Right lobe of liver (tissue), 6 donors: ENCODE results near the gene RPRD1A. TPM values are rescaled to one million over a fixed set of nuclear protein-coding genes. Genes with fewer than 3 reads are reported as not detected.
A peak's percentile ranks its signal among the peaks of the same experiment; 100 is the strongest.
"Not testable (repeated sequence)": the region's sequence is repeated elsewhere in the genome, so short reads cannot be mapped to it uniquely, and the experiment has no call there.

Experiments
- ATAC-seq, 4 donors: fragments of 200-7000 bp; cut with Tn5 transposase; one replicate each; pipeline ENCODE4 v1.9.1; 2020; ENCODE audit warnings: mild to moderate bottlenecking in 4 of 4, moderate library complexity in 4 of 4
- DNase-seq, 3 donors: peaks; one replicate each; pipeline ENCODE4 v3.0.0-alpha.2; 2020
- H3K27ac ChIP-seq, 3 donors: fragments of 200-600 bp; one replicate each; pipeline ENCODE4 v1.8.0; 2022
- H3K27me3 ChIP-seq, 2 donors: fragments of 200-600 bp; one replicate each; pipeline ENCODE4 v1.8.0; 2022
- H3K36me3 ChIP-seq, 4 donors: fragments of 200-600 bp; sonication (generic) in 1 of 4; one replicate each; pipeline versions ENCODE4 v1.5.1 to v1.8.0; 2017 to 2022; ENCODE audit warnings: control low read depth in 1 of 4
- H3K4me1 ChIP-seq, 4 donors: fragments of 200-600 bp; sonication (generic) in 1 of 4; one replicate each; pipeline versions ENCODE4 v1.5.1 to v1.8.0; 2017 to 2022; ENCODE audit warnings: control low read depth in 1 of 4
- H3K4me3 ChIP-seq, 3 donors: fragments of 200-600 bp; one replicate each; pipeline ENCODE4 v1.8.0; 2022
- H3K9me3 ChIP-seq, 4 donors: fragments of 200-600 bp; sonication (generic) in 1 of 4; one replicate each; pipeline versions ENCODE4 v1.5.1 to v1.8.0; 2017 to 2022; ENCODE audit warnings: control low read depth in 1 of 4
- CTCF ChIP-seq, 4 donors: fragments of 200-600 bp in 3 of 4; fragments of 450-650 bp in 1 of 4; IDR thresholded peaks; one replicate each; pipeline versions ENCODE4 v1.5.1 to v1.8.0; 2016 to 2022; ENCODE audit warnings: antibody characterized with exemption in 4 of 4, mild to moderate bottlenecking in 2 of 4
- POLR2A ChIP-seq: fragments of 450-650 bp; IDR thresholded peaks from one replicate; pipeline ENCODE4 v1.6.1; 2017; ENCODE audit warnings: antibody characterized with exemption, mild to moderate bottlenecking
- WGBS: methylation state at CpG from one replicate; pipeline ENCODE4 v1.1.6; 2018; ENCODE audit warnings: low coverage, low lambda C conversion rate; ENCODE audit not compliant: insufficient coverage; ENCODE audit errors: missing lambda C conversion rate; 5-methylcytosine and 5-hydroxymethylcytosine counted together
- intact Hi-C, 2 donors: fragments of 100-400 bp; cut with DNase I; formaldehyde crosslinking; loops; one replicate each; pipeline versions ENCODE4 v1.11.2 to v1.14.1; 2022
- total RNA-seq, 6 experiments: library from RNA; depleted of rRNA in 2 of 6; stranded (reverse); fragments of >200 nt in 2 of 6; fragmentation: NEBNext Ultra II Directional in 3 of 6; extraction: Animal tissue kit (Norgen Biotek cat#: 25700) in 3 of 6; gene quantifications; one replicate each; pipeline versions ENCODE4 v1.1.0 to v1.2.4, GENCODE V29; 2016 to 2023
- donor health status: DM: no; HTN: yes; CAD: no.
- donor health status: DM: no; HTN: no; CAD: no.
- donor health status: DM: no; HTN: no; CAD: no.
- donor health status: DM: no; HTN: yes; CAD: no.
- donor health status: DM: no; HTN: yes; CAD: no.

Gene RPRD1A
- total RNA-seq, 6 experiments from 2014 or later, result 14.4 to 28.6 (median 20.9) TPM

GRCh38 chr18:36089001-36089400 lies 21.6 kb upstream of the RPRD1A start:
- TF ChIP-seq POLR2A, result no peak
- TF ChIP-seq CTCF (IDR thresholded peaks at IDR 0.05), result no peak
- Histone ChIP-seq H3K9me3 (no peaks in the 10 kb centered on the region), H3K4me1 (no peaks in the 10 kb centered on the region), H3K36me3 (no peaks in the 10 kb centered on the region), H3K4me3 (no peak overlapping the region), H3K27me3 (no peaks in the 10 kb centered on the region), H3K27ac (no peak overlapping the region)
- ATAC-seq (no peak), DNase-seq (no peak)
- WGBS, result 76% methylated on average over 6 of the region's 6 CpGs
- intact Hi-C loops, result no loop called here

GRCh38 chr18:36088256-36088655 lies 20.9 kb upstream of the RPRD1A start:
- TF ChIP-seq CTCF (IDR thresholded peaks at IDR 0.05) (no peak), POLR2A (no peak)
- WGBS, result 50% methylated on average over 2 of the region's 2 CpGs
- DNase-seq (no peak), ATAC-seq (no peak)
- no peak overlapping the region for H3K4me3 ChIP-seq
- H3K36me3 ChIP-seq, result no peaks in the 10 kb centered on the region
- H3K4me1 ChIP-seq, result no peaks in the 10 kb centered on the region
- intact Hi-C loops, result no loop called here
- H3K27me3 ChIP-seq, result no peaks in the 10 kb centered on the region
- H3K9me3 ChIP-seq, result no peaks in the 10 kb centered on the region
- H3K27ac ChIP-seq, result no peak overlapping the region

- Histone ChIP-seq H3K27ac (no peak overlapping the region), H3K27me3 (no peaks in the 10 kb centered on the region), H3K4me1 (no peaks in the 10 kb centered on the region), H3K36me3 (no peaks in the 10 kb centered on the region), H3K9me3 (no peaks in the 10 kb centered on the region), H3K4me3 (no peak overlapping the region)
- TF ChIP-seq POLR2A (no peak), CTCF (IDR thresholded peaks at IDR 0.05) (no peak)
- intact Hi-C loops, result no loop called here
- 72% methylated on average over 5 of the region's 8 CpGs for WGBS
- DNase-seq, result no peak
- ATAC-seq, result no peak
These were observed 18.8 kb upstream of the RPRD1A start for GRCh38 chr18:36086186-36086585.

- DNase-seq (no peak), ATAC-seq (peak in 1 of 4 donors; percentile 36)
- Histone ChIP-seq H3K36me3 (no peaks in the 10 kb centered on the region), H3K27ac (no peak overlapping the region), H3K27me3 (no peaks in the 10 kb centered on the region), H3K4me1 (no peaks in the 10 kb centered on the region), H3K4me3 (no peak overlapping the region), H3K9me3 (no peaks in the 10 kb centered on the region)
- TF ChIP-seq CTCF (IDR thresholded peaks at IDR 0.05) (no peak), POLR2A (no peak)
- intact Hi-C loops, result no loop called here
- no CpG with 5 or more reads among the region's 4 CpGs for WGBS
These were observed 17.8 kb upstream of the RPRD1A start for GRCh38 chr18:36085195-36085594.

GRCh38 chr18:36083729-36084128 lies 16.4 kb upstream of the RPRD1A start:
- Histone ChIP-seq H3K9me3 (no peaks in the 10 kb centered on the region), H3K36me3 (no peaks in the 10 kb centered on the region), H3K4me1 (no peaks in the 10 kb centered on the region), H3K27ac (no peak overlapping the region), H3K27me3 (no peaks in the 10 kb centered on the region), H3K4me3 (no peak overlapping the region)
- intact Hi-C loops, result no loop called here
- no peak for DNase-seq
- no peak for TF ChIP-seq POLR2A
- TF ChIP-seq CTCF (IDR thresholded peaks at IDR 0.05), result no peak
- no peak for ATAC-seq
- WGBS, result 53% methylated on average over 2 of the region's 2 CpGs

GRCh38 chr18:36081118-36081517 lies 13.8 kb upstream of the RPRD1A start:
- H3K36me3 ChIP-seq, H3K4me3 ChIP-seq, ATAC-seq, intact Hi-C loops, DNase-seq, H3K4me1 ChIP-seq, H3K27me3 ChIP-seq, H3K9me3 ChIP-seq, H3K27ac ChIP-seq: not testable (repeated sequence)
- 85% methylated on average over 2 of the region's 2 CpGs for WGBS
